Parathyroid adenoma (tissue), 2 donors: ENCODE data around the gene GFM2.
"Not testable (repeated sequence)": the region's sequence is repeated elsewhere in the genome, so short reads cannot be mapped to it uniquely, and the experiment has no call there.

ENCODE experiments used
- H2AFZ ChIP-seq: fragments of 300-600 bp; sonication (generic); one replicate; pipeline ENCODE4 v1.7.0; 2017; ENCODE audit warnings: antibody characterized with exemption, mild to moderate bottlenecking
- H3K27ac ChIP-seq: fragments of 300-600 bp; sonication (generic); one replicate; pipeline ENCODE4 v1.7.0; 2017
- H3K27me3 ChIP-seq: fragments of 300-600 bp; sonication (generic); one replicate; pipeline ENCODE4 v1.7.0; 2017; ENCODE audit warnings: low read length; ENCODE audit not compliant: control insufficient read depth, insufficient read depth
- H3K36me3 ChIP-seq: fragments of 300-600 bp; sonication (generic); one replicate; pipeline ENCODE4 v1.7.0; 2017; ENCODE audit warnings: low read length; ENCODE audit not compliant: control insufficient read depth, insufficient read depth
- H3K4me1 ChIP-seq: fragments of 300-600 bp; sonication (generic); one replicate; pipeline ENCODE4 v1.7.0; 2017; ENCODE audit warnings: control low read depth
- H3K4me2 ChIP-seq: fragments of 300-600 bp; sonication (generic); one replicate; pipeline ENCODE4 v1.7.0; 2017; ENCODE audit warnings: low read length
- H3K4me3 ChIP-seq: fragments of 300-600 bp; sonication (generic); one replicate; pipeline ENCODE4 v1.7.0; 2017; ENCODE audit warnings: low read depth, low read length
- H3K79me2 ChIP-seq: fragments of 300-600 bp; sonication (generic); one replicate; pipeline ENCODE4 v1.7.0; 2017; ENCODE audit warnings: control low read depth
- H3K9ac ChIP-seq: fragments of 300-600 bp; sonication (generic); one replicate; pipeline ENCODE4 v1.7.0; 2017; ENCODE audit warnings: mild to moderate bottlenecking
- H3K9me3 ChIP-seq: fragments of 300-600 bp; sonication (generic); one replicate; pipeline ENCODE4 v1.7.0; 2017; ENCODE audit warnings: low read length; ENCODE audit not compliant: control insufficient read depth
- TF ChIP-seq, protein P1 (sequence below): fragments of 300-600 bp; sonication (generic); IDR thresholded peaks from one replicate; pipeline ENCODE4 v1.7.0; 2017; ENCODE audit warnings: antibody characterized with exemption, mild to moderate bottlenecking
- donor health status: primary hyperparathyroidism.

The GFM2 gene

GRCh38 chr5:74763504-74763903 is 3.4 kb downstream of the GFM2 start:
- H3K9me3 ChIP-seq: no peaks in the 10 kb centered on the region
- H2AFZ ChIP-seq: no peak overlapping the region
- no peak overlapping the region for H3K9ac ChIP-seq
- no peak overlapping the region for H3K4me3 ChIP-seq
- no peak overlapping the region for H3K4me2 ChIP-seq
- TF ChIP-seq, protein P1, sequence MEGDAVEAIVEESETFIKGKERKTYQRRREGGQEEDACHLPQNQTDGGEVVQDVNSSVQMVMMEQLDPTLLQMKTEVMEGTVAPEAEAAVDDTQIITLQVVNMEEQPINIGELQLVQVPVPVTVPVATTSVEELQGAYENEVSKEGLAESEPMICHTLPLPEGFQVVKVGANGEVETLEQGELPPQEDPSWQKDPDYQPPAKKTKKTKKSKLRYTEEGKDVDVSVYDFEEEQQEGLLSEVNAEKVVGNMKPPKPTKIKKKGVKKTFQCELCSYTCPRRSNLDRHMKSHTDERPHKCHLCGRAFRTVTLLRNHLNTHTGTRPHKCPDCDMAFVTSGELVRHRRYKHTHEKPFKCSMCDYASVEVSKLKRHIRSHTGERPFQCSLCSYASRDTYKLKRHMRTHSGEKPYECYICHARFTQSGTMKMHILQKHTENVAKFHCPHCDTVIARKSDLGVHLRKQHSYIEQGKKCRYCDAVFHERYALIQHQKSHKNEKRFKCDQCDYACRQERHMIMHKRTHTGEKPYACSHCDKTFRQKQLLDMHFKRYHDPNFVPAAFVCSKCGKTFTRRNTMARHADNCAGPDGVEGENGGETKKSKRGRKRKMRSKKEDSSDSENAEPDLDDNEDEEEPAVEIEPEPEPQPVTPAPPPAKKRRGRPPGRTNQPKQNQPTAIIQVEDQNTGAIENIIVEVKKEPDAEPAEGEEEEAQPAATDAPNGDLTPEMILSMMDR: no peak
- H3K27me3 ChIP-seq: no peaks in the 10 kb centered on the region
- no peak overlapping the region for H3K27ac ChIP-seq
- peaks cover 3% of the 10 kb centered on the region for H3K36me3 ChIP-seq
- peaks cover 16% of the 10 kb centered on the region for H3K4me1 ChIP-seq
- H3K79me2 ChIP-seq: peaks cover 18% of the 10 kb centered on the region

DNA sequence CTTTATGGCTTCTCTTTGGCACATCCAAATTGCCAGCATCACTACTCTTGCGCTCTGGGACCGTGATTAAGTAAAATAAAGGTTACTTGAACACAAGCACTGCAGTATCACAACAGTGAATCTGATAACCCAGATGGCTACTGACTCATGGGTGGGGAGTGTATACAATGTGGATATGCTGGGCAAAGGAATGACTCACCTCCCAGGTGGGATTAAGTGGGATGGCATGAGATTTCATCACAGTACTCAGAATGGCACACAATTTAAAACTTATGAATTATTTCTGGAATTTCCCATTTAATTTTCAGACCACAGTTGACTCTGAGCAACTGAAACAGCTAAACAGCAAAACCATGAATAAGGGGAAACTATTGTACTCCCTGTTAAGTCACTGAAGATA is 4.3 kb downstream of the GFM2 start:
- no peak overlapping the region for H3K27ac ChIP-seq
- H3K36me3 ChIP-seq: peaks cover 3% of the 10 kb centered on the region
- no peak overlapping the region for H3K9ac ChIP-seq
- TF ChIP-seq, protein P1: no peak
- H2AFZ ChIP-seq: no peak overlapping the region
- no peak overlapping the region for H3K4me3 ChIP-seq
- H3K4me2 ChIP-seq: no peak overlapping the region
- no peaks in the 10 kb centered on the region for H3K9me3 ChIP-seq
- peaks cover 15% of the 10 kb centered on the region for H3K79me2 ChIP-seq
- no peaks in the 10 kb centered on the region for H3K27me3 ChIP-seq
- H3K4me1 ChIP-seq: peaks cover 9% of the 10 kb centered on the region

DNA sequence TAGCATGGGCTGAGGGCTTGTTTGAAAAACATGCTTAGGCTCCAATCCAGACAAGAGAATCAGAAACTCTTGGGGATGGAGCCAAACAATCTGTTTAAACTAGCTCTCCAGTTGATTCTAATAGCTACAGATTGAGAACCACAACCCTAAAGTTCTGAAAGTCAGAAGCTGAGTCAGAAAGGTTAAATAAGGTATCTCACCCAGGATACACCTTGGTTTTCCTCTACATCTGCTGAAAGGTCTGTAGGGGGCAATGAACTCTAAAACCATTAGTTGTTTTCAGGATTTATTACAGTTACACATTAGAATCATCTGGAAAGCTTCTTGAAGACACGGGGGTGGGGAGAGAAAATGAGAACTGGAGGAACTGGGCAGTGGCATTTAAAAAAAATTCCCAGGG is 5.7 kb downstream of the GFM2 start:
- H3K79me2 ChIP-seq: peaks cover 11% of the 10 kb centered on the region
- H3K9ac ChIP-seq: no peak overlapping the region
- TF ChIP-seq, protein P1: no peak
- H2AFZ ChIP-seq: no peak overlapping the region
- H3K4me1 ChIP-seq: peaks cover 9% of the 10 kb centered on the region
- no peaks in the 10 kb centered on the region for H3K9me3 ChIP-seq
- no peak overlapping the region for H3K4me3 ChIP-seq
- peaks cover 3% of the 10 kb centered on the region for H3K36me3 ChIP-seq
- no peak overlapping the region for H3K4me2 ChIP-seq
- no peaks in the 10 kb centered on the region for H3K27me3 ChIP-seq
- H3K27ac ChIP-seq: no peak overlapping the region

DNA sequence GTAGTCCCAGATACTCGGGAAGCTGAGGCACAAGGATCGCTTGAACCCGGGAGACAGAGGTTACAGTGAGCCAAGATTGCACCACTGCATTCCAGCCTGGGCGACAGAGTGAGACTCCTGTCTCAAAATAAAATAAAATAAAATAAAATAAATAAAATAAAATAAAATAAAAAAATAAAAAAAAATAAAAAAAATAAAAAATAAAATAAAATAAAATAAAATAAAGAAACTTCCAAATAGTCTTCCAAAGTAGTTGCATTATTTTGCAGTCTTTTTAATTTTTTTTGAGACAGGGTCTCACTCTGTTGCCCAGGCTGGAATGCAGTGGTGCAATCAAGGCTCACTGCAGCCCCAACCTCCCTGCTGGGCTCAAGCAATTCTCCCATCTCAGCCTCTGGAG is 18.2 kb downstream of the GFM2 start:
- H3K27me3 ChIP-seq, H3K4me1 ChIP-seq, H3K79me2 ChIP-seq, H3K27ac ChIP-seq, H3K9ac ChIP-seq, H3K9me3 ChIP-seq, H2AFZ ChIP-seq, H3K4me3 ChIP-seq, H3K4me2 ChIP-seq, H3K36me3 ChIP-seq: not testable (repeated sequence)

DNA sequence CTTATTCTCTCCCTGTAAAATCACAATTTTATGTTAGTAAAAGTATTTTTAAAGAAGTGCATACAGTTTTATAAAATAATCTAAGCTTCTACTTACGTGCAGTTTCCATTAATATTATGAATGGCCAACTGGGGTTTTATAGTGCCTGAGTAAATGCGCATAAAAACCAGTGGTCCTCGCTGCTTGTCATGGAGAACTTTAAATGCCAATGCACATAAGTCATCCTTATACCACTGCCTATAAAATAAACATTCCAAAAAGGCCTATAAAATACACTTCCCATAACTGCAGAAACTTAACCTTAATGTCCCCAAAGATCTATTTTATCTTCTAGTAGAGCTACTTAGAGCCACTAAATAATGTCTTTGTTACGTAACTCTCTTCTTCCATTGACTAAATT is 28.5 kb downstream of the GFM2 start:
- Histone ChIP-seq H3K9me3 (no peaks in the 10 kb centered on the region), H3K27me3 (no peaks in the 10 kb centered on the region), H3K36me3 (no peaks in the 10 kb centered on the region), H3K4me2 (no peak overlapping the region), H3K4me1 (no peaks in the 10 kb centered on the region), H3K9ac (no peak overlapping the region), H3K4me3 (no peak overlapping the region), H2AFZ (no peak overlapping the region), H3K79me2 (no peaks in the 10 kb centered on the region), H3K27ac (no peak overlapping the region)
- TF ChIP-seq, protein P1: no peak
